H1 (cell line): ENCODE measurements around the gene RFLNA. TPM values are rescaled to one million over a fixed set of nuclear protein-coding genes. Genes with fewer than 3 reads are reported as not detected.

ENCODE experiments used
- EP300 ChIP-seq, 2 experiments: IDR thresholded peaks; 1 replicate in 1 of 2; 2 replicates in 1 of 2; pipeline ENCODE4 v1.6.1; 2011 to 2012; ENCODE audit warnings: low read depth in 2 of 2, low read length in 2 of 2, mild to moderate bottlenecking in 2 of 2, borderline replicate concordance in 1 of 2, inconsistent platforms in 1 of 2, moderate library complexity in 1 of 2
- polyA plus RNA-seq, 7 experiments: library from polyadenylated mRNA; depleted of rRNA in 3 of 7; stranded (reverse) in 5 of 7; unstranded in 2 of 7; fragments of >200 nt in 5 of 7; fragments of 200-250 nt in 2 of 7; gene quantifications; 1 replicate in 5 of 7; 2 replicates in 1 of 7; 4 replicates in 1 of 7; pipeline versions ENCODE4 v1.2.1 to v1.2.3, GENCODE V29; 2011 to 2013; ENCODE audit warnings: missing spikeins in 2 of 7, mixed read lengths in 2 of 7
- total RNA-seq: library from RNA; stranded (reverse); fragmentation: NEBNext Ultra II Directional; extraction: Animal tissue kit (Norgen Biotek cat#: 25700); gene quantifications from 2 replicates; pipeline ENCODE4 v1.2.1, GENCODE V29; 2021

The RFLNA gene
- total and polyA plus RNA-seq, 2 of the 8 experiments (the other 6 are each of a cell fraction or from before 2014, with no cell fraction given): 6.4 to 6.6 TPM

DNA sequence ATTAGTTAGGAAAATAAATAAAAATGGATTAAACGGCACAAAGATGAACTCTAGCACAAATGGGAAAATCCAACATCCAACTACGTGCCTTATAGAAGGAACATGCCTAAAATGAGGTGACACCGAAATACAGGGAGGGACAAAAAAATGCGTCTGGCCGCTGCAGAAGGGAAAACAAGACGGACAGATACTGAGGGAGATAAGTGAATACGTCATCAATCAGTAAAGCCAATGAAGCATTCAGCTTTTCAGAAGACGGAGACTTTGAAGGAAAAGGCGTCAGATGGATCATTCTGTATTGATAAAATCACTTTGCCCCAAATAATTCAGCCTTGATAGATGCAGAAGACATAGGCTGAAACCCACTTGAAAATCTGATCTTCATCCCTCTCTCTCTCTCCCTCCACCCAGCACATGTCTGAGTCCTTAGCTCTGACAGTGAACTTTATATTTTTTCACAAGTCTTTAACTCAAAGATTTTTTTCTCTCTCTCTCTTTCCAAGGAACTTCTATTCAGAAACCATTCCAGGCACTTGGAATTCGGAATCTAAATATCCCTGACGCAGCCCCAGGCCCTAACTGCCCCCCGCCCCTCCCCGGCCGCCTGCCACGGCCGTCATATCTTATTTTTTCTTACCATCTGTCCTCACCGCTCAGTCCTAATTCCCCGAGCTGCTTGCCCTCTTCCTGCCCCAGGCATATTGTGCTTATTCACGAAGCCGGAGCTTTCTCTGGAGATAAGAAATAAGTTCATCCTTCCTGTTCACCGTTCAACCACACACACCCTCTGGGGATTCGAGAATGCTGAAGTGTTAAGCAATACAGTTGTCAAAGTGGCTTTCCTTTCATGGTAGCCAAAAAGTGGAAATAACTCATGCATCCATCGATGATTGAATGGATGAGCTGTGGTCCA is 35.5 kb upstream of the RFLNA start (continued):
- TF ChIP-seq EP300 (IDR thresholded peaks at IDR 0.05; ENCODE audit: borderline replicate concordance in 1 of 2, low read depth in 2 of 2, low read length in 2 of 2): no peak
